SK-N-MC (cell line): Measurements from ENCODE around the gene ANTXR2.

ENCODE experiments used
- EZH2 ChIP-seq: fragments of 200-600 bp; sonication (generic); IDR thresholded peaks from one replicate; pipeline ENCODE4 v1.6.1; 2017; ENCODE audit warnings: antibody characterized with exemption
- POLR2AphosphoS5 ChIP-seq: IDR thresholded peaks from 2 replicates; pipeline ENCODE4 v1.6.1; 2012; ENCODE audit warnings: mild to moderate bottlenecking, low read depth, low read length, borderline replicate concordance

DNA sequence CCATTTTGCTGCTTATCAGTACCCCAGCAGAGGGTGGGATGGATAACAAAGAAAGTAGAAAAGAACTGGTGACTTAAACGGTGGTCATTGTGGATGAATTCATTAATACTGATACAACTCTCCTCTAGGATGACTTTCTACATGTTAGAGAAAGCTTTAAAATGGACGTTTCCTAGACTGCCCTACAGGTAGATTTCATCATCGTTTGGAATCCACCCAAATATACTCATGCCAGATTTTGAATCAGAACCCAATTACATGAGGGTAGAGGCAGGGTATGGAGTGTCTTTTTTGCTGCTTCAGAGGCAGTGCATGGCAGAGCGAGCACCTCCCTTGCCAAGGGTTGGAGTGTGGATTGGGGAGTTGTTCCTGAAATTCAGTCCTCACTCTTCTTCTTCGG is 13.3 kb upstream of the ANTXR2 start:
- TF ChIP-seq EZH2 (no peak), POLR2AphosphoS5 (no peak)
